LNCaP clone FGC (cell line): ENCODE data around the gene IGF2.

Experiments
- DNase-seq: peaks from one replicate; pipeline ENCODE4 v3.0.0-alpha.2; 2011; ENCODE audit warnings: low read depth
- H3K4me3 ChIP-seq: 2 replicates; pipeline ENCODE4 v1.5.1; 2011; ENCODE audit warnings: mild to moderate bottlenecking, low read depth, low read length, control low read depth
- CTCF ChIP-seq: IDR thresholded peaks from 2 replicates; pipeline ENCODE4 v1.5.1; 2012; ENCODE audit warnings: mild to moderate bottlenecking; ENCODE audit not compliant: control insufficient read depth, insufficient read depth; ENCODE audit errors: extremely low read depth

IGF2 gene

GRCh38 chr11:2114430-2115241, 24.6 kb downstream of the IGF2 start:
- TF ChIP-seq CTCF, result no peak
- DNase-seq, result no peak
- no peak overlapping the region for H3K4me3 ChIP-seq

- TF ChIP-seq CTCF, result no peak
- no peak overlapping the region for H3K4me3 ChIP-seq
- no peak for DNase-seq
Observed at GRCh38 chr11:2113776-2114175, 25.4 kb downstream of the IGF2 start.

GRCh38 chr11:2110521-2110920, 28.7 kb downstream of the IGF2 start:
- TF ChIP-seq CTCF, result no peak
- no peak for DNase-seq
- H3K4me3 ChIP-seq, result no peak overlapping the region

- TF ChIP-seq CTCF, result no peak
- DNase-seq, result no peak
- no peak overlapping the region for H3K4me3 ChIP-seq
Observed at GRCh38 chr11:2109541-2110019, 29.6 kb downstream of the IGF2 start.

GRCh38 chr11:2108675-2109491, 30.3 kb downstream of the IGF2 start:
- no peak for TF ChIP-seq CTCF
- no peak for DNase-seq
- no peak overlapping the region for H3K4me3 ChIP-seq

- TF ChIP-seq CTCF, result no peak
- H3K4me3 ChIP-seq, result no peak overlapping the region
- DNase-seq, result no peak
Observed at GRCh38 chr11:2107941-2108630, 31.1 kb downstream of the IGF2 start.
